Ishikawa (cell line): ENCODE results near the gene RPS21.

ENCODE experiments used
- FOXM1 ChIP-seq: IDR thresholded peaks from 2 replicates; pipeline ENCODE4 v1.6.1; 2012; ENCODE audit warnings: low read depth, borderline replicate concordance
- RAD21 ChIP-seq: IDR thresholded peaks from 2 replicates; pipeline ENCODE4 v1.6.1; 2012; ENCODE audit warnings: low read depth
- TCF12 ChIP-seq: IDR thresholded peaks from 2 replicates; pipeline ENCODE4 v1.6.1; 2012; ENCODE audit warnings: low read depth
- TF ChIP-seq, protein P1 (sequence below): IDR thresholded peaks from 2 replicates; pipeline ENCODE4 v1.6.1; 2012; ENCODE audit warnings: low read depth, mild to moderate bottlenecking

GRCh38 chr20:62362991-62363919 lies 23.6 kb upstream of the RPS21 start:
- TF ChIP-seq TCF12 (no peak; the same call in 1 of the 2 replicates), RAD21 (no peak), FOXM1 (no peak)
- TF ChIP-seq, protein P1, sequence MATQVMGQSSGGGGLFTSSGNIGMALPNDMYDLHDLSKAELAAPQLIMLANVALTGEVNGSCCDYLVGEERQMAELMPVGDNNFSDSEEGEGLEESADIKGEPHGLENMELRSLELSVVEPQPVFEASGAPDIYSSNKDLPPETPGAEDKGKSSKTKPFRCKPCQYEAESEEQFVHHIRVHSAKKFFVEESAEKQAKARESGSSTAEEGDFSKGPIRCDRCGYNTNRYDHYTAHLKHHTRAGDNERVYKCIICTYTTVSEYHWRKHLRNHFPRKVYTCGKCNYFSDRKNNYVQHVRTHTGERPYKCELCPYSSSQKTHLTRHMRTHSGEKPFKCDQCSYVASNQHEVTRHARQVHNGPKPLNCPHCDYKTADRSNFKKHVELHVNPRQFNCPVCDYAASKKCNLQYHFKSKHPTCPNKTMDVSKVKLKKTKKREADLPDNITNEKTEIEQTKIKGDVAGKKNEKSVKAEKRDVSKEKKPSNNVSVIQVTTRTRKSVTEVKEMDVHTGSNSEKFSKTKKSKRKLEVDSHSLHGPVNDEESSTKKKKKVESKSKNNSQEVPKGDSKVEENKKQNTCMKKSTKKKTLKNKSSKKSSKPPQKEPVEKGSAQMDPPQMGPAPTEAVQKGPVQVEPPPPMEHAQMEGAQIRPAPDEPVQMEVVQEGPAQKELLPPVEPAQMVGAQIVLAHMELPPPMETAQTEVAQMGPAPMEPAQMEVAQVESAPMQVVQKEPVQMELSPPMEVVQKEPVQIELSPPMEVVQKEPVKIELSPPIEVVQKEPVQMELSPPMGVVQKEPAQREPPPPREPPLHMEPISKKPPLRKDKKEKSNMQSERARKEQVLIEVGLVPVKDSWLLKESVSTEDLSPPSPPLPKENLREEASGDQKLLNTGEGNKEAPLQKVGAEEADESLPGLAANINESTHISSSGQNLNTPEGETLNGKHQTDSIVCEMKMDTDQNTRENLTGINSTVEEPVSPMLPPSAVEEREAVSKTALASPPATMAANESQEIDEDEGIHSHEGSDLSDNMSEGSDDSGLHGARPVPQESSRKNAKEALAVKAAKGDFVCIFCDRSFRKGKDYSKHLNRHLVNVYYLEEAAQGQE = no peak
